Epidermal melanocyte (primary cell): ENCODE data around the gene MTHFD1L.

ENCODE experiments used
- DNase-seq: peaks from one replicate; pipeline ENCODE4 v3.0.0; 2011; ENCODE audit warnings: low spot score; ENCODE audit not compliant: insufficient read length

MTHFD1L gene

DNA sequence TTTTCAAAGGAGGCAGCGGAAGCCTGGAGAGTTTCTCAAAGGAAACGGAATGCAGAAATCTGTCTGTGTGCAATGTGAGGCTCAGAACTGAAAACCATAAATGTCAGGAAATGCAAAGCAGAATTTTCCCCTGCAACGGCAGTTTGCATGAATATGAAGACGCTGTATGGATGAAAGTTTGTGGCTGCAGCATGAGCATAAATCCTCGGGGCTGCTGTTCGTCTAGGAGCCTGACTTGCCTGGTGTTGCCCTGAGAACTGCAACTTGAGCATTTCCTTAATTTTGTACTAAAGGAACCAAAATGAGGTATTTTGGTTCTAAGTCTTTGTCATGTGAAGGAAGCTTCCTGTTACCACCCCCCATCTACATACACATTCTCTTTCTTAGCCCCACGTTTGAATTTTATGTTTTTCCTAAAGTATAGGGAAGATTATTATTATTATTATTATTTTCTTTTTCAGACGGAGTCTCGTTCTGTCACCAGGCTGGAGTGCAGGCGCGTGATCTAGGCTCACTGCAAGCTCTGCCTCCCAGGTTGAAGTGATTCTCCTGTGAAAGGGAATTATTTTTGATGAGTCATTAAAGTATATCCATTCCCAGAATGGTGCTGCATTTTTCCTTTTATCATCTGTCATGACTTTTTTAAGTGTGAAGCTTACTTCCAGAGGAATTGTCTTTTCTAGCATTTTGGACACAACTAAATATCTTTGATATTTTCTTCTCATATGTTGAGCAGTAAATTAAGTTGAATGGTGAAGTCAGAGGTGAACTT lies 33.1 kb downstream of the MTHFD1L start:
- DNase-seq: no peak

DNA sequence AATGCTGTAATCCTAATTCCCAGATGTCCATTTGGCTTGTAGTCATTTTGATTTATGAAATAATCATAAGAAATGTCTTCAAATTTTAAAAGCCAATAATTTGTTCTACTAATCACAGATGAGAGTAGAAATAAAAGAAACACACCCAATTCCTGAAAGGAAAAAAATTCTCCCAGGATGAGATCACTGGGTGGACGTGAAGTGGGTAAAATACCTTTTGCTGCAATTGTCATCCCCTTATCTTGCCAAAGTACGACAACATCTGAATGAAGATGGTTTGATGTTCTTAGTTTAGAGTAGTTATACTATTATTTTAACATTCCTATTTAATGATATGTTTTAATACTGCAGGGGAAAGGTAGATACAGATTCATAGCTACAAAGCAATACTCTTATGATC lies 33.7 kb downstream of the MTHFD1L start:
- no peak for DNase-seq

DNA sequence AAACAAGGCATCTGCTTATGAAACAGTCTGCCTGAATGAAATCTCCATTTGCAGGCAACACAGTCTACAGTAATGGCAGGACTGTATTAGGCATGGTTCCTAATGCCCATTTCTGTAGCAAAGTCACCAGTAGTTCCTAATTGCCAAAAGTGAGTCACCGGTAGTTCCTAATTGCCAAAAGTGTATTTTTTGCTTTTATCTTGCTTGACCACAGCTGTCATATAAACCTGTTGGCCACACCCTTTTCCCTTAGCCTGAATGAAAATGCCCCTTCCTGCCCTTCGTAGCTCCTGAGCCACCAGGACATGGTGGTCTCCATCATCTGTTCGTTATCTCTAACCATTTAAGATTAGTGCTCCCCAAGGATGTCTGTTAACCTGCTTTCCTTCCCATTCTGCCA lies 34.5 kb downstream of the MTHFD1L start:
- DNase-seq: no peak

DNA sequence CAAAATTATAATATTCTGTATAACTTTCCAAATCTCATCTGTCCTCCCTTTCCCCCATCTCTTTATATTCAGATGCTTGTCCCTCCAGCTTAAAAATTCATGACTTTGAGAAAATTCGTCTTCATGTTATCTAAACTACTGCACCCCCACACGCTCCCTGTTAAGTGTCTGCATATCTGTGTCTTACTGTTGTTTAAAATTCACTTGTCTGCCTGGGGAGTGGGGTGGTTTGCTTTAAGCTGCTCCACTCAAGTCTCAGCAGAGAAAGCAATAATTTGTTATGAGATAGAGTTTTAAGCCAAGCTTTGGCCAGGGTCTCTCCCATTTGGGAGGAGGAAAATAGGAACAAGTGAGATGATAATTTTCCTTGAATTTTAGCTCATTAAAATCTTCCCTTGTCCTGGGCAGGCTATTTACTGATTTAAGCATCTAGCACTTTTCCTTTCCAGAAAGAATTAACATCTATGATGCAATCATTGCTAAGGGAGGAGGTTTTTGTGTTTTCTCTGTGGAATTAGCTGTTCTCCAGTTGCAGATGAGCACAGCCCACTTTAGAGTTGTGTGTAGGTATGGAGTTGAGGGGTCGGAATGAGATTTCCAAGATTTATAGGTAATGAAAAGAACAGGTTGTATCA lies 36.8 kb downstream of the MTHFD1L start:
- no peak for DNase-seq

DNA sequence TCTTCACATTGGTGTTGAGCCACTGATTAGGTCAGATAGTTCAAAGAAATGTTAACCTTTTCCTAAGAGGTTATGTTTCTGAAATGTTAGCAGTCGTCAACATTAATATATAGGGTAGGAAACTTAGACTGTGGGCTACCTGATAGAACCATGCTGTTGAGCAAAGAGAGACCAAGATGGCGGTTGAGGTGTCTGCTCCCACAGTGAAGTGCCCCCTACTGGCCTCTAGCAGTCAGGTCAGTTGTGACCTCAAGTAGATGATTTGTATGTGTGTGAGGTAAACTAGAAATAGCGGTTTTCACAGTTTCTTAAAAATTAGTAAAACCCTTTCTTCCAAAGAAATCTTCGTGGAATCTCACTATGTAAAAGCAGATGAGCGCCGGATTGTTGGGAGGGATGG lies 40.3 kb downstream of the MTHFD1L start:
- DNase-seq: no peak

DNA sequence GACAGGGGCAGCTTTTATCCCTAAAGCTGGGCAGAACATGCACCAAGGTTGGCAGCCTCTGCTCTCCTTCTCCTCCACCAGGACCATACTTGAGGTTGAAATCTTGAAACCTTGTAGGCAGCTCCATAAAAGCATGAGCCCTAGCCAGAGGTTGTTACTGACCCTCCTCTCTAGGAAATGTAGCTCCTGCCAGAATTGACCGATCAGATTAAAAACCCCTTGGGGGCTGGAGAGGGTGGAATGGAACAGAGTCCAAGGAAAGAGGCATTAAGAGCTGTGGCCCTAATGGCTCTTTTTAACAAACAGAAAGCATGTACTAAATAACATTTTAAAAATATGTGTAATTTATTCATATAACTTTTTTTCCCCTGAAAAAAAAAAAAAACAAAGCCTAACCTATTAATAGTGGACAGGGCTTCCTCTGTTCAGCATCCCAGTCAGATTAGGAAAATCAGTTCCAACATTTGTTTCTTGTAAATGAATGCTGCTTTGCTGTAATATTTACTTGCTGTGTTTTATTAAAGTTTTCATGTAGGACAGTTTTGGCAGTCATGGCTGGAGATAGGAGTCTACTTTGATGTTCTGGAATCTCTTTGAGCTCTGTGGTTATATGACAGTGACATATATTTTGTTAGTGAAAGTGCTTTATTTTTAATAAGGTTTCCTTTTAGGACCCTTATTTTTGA lies 41.3 kb downstream of the MTHFD1L start:
- DNase-seq: no peak

DNA sequence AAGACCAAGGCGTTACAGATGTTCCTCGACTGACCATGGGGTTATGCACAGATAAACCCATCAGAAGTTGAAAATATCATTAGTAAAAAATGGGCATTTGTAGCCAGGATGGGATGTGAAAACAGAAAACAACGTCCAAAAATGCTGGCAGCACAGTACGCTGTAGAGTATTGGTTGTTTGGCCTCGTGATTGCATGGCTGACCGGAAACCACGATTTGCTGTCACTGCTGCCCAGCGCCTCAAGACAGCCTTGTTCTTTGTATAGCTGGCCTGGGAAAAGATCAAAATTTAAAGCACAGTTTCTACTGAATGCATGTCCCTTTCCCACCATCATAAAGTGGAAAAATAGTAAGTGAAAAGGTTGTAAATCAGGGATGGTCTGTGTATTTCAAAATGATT lies 41.9 kb downstream of the MTHFD1L start:
- peak; percentile 20 for DNase-seq

DNA sequence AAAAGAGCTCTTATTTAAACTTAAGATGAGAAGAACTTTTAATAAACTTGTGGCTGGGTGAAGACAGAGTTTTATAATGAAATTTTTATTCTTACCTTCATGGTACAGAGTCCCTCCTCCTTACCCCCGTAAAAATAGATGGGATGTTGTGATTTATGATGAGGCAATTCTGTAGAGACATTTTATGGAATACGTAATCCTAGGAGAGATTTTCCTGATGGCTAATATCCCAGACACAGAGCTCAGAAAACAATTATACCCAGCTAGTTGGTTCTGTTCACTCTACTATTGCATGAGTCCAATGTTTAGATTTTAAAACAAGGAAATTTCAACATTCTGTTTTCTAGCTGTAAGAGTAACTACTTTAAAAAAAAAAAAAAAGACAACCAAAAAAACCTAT lies 43.4 kb downstream of the MTHFD1L start:
- no peak for DNase-seq

DNA sequence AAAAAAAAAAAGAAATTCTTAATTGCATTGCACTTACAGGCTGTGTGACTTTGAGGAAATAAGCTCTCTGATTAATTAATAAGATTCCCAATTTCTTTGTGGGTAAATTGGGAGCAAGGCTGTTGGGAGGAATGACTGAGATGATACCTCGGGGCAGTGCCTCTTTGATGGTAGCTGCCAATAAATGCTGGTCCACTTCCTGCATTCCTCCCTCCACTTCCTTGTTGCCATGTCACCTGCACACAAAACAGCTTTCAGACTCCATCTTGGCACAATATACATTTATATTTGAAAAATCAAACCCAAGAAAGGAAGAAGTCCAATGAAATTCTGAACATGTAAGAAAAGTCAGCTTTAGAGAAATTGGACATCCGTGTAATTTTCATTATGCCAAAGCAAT lies 45.1 kb downstream of the MTHFD1L start:
- no peak for DNase-seq

DNA sequence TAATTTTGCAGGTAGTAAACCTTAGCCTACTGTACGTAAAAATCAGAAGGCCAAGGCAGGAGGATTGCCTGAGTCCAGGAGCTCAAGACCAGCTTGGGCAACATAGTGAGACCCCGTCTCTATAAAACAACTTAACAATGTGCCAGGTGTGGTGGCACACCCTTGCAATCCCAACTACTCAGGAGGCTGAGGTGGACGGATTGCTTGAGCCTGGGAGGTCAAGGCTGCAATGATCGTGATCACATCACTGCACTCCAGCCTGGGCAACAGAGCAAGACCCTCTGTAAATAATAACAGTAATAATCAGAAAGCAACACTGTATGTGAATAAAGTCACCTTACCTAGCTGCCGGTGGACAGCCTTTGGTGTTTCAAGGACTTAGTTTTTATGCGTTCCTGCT lies 48.9 kb downstream of the MTHFD1L start:
- DNase-seq: no peak

DNA sequence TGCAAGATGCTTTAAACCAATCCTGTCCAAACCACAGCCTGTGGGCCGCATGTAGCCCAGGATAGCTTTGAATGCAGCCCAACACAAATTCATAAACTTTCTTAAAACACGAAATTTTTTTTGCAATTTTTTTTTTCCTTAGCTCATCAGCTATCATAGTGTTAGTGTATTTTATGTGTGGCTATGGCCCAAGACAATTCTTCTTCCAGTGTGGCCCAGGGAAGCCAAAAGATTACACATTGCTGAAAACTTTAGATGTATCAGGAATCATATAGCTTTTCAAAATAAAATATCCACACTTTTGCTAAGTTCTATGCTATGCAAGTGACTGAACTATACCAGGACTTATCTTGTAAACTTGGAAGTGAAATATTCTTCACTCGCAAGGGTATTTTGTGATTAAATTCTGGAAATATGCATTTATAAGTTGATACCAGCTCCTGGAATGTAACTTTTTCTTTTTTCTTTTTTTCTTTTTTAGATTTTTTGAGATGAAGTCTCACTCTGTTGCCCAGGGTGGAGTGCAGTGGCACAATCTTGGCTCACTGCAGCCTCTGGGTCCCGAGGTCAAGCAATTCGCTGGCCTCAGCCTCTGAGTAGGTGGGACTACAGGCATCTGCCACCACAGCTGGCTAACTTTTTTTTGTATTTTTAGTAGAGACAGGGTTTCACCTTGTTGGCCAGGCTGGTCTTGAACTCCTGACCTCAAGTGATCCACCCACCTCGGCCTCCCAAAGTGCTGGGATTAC lies 49.8 kb downstream of the MTHFD1L start:
- no peak for DNase-seq

DNA sequence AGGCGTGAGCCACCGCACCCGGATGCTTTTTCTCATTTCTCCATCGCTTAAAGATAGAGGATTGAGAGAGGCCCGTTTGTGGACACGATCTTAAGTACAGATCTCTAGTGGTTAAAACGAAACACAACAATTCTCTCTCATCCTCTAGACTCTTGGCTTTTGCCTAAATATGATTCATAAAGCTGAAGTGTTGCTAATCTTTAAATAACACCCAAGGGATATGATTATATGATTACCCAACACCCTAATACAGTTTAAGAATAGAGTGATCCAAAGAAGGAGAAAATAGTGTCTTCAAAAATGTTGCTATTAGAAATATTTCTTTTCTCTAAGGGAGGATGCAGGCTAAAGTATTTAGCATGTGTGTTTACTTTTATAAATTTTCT lies 50.4 kb downstream of the MTHFD1L start:
- DNase-seq: no peak

DNA sequence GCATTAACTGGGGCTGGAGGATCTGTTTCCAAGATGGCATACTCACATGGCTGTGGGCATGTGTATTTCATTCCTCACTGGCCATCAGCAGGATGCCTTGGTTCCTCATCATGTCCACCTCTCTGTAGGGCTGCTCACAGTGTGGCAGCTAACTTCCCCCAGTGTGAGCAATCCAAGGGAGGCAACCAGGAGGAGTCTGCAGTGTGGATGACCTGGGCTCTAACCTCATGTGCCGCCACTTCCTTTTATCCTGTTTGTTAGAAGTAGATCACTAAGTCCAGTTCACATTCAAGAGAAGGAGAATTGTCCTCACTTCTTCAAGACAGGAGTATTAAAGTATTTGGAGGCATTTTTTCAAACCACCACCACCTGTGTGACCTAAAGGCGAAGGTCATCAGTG lies 54.4 kb downstream of the MTHFD1L start:
- no peak for DNase-seq

DNA sequence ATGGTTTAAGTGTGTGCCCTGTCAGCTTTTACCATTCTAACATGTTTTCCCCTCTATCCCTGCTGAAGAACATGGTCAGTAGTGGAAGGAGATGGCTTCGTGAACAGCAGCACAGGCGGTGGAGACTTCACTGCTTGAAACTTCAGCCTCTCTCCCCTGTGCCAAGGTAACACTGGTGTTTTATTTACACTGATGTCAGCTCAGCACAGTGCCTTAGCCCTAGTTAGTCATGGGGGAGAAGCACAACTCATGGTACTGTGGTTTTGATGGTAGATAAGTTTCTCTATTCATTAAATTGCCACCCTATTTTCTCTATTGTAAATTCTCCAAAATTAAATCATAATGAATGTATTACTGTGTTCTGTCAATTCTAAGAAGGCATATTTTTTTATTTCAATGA lies 56.6 kb downstream of the MTHFD1L start:
- no peak for DNase-seq

DNA sequence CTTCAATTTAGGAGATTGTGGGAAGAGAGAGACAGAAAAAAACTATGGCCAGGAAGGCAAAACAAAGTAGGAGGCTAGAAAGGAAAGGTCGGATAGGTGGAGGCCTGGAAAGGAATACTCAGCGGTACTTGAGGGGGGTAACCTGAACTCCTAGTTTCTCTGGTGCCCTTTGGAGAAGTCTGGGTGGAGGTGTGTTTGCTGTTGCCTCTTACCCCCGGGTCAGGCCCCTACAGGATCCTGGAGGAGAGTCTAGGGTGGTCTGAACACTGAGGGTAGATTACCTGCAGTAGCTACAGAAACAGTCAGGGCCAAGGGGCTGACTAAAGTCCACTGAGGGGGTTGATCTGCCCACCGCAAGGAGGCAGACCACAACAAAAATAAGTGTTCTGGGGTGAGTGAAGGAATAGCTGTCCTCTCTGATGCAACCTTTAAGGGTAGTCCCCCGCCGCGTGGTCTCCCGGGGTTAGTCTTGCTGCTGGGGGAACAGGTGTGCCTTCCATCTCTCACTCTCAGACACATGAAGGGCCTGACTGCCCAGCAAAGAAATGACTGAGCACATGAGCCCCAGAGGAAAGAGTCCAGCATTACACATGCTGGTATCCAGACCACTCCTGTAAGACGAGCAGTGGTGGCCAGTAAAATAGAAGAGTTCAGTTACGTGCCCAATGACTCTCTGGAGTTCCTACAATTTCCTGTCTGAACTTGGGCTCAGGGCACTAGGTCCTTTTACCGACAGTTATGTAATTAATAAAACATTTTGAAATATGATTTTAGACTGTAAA lies 59.5 kb downstream of the MTHFD1L start:
- no peak for DNase-seq

DNA sequence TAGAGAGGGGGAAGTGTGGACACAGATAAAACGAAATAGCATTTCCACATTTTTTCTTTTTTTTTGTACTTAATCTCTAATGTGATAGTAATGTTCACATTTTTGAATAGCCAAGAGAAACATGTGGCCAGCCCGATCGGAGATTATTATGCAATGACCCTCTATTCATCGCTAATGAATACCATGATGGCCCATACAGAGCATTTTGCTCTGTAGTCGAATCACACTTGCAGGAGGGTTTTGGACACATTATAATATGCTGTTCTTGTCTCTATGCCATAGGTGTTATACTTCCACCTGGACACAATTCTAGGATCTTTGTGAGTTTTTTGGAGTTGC lies 60.1 kb downstream of the MTHFD1L start:
- DNase-seq: no peak

DNA sequence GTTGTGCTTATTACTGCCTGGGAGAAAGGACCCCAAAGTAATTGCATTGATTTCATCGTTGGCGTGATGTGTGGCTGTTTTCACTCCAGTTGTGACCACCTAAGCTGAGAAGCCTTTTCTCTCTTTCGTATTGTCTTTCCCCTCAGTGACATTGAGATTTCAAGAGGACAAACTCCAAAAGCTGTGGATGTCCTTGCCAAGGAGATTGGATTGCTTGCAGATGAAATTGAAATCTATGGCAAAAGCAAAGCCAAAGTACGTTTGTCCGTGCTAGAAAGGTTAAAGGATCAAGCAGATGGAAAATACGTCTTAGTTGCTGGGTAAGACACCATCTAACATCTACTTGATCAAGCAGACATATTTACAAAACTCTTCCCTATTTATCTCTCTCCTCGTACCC lies 60.5 kb downstream of the MTHFD1L start:
- no peak for DNase-seq

DNA sequence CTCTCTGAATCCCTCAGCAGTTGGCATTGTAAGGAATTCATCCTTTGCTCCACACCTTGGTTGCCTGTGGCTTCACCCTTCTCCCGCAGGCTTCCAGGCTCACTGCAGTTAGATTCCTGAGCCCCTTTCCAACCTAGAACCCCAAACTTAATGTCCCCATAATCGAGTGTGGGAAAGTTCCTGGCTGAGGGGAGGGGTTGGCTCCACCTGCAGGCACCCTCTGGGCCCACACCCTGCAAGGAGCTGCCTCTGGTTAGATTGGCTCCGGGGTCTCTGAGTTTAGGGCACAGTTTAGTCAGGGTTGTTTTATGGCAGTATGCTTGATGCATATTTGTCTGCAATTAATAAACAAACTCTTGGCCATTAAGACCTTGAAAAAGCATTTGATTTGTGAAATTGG lies 63.4 kb downstream of the MTHFD1L start:
- no peak for DNase-seq

DNA sequence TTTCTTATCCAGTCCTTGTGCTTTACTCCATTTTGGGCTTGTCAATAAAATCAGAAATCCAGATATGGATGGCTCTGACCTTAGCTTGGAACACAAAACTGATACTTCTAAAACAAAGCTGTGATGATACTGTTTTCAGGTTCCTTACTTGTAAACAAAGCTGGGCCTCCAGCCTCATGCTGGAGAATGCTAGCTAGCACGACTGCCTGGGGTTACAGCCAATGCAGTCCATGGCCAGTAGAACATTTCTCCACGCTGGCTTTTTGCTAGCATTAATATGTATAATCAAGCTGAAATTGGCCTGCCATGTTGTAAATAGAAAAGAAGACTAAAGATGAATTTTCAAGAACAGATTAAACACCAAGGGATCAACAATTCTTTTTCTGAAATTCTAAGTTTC lies 63.9 kb downstream of the MTHFD1L start:
- DNase-seq: no peak

DNA sequence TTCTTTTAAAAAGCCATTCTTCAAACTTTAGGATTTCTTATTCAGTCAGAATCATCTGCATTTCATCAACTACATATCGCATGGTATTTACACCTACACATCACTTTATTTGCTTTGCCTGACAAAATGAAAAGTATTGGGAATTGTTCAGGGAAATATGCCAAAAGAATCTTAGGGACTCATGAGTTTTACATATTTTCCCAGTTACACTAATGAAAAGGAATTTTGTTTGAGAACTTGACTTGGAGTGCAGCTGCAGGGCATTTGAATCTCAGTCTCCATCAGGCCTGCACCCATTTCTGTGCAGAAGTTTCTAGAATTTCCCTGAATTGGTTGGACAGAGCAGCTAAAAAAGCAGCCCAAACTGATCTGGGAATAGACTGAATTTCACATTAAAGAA lies 65.3 kb downstream of the MTHFD1L start:
- no peak for DNase-seq

DNA sequence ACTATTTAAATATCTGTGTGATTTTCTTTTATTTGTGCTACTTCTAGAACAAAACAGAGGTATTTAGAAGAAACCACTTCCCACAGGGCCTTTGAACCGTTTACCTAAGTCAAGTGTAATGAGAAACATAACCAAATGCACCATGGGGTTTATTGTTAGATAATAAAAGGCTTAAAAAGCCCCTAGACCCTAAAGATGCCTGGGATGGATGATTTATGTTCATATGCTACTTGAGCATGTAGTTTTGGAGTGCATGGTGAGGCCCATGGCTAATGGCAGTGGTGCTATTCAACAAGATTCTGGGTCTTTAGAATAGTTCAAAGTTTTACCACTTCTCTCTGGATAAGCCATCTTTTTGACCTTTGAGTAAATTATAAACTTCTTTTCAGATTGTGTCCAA lies 65.9 kb downstream of the MTHFD1L start:
- DNase-seq: no peak
